ENCODE results near the gene FARSB.

FARSB gene

DNA sequence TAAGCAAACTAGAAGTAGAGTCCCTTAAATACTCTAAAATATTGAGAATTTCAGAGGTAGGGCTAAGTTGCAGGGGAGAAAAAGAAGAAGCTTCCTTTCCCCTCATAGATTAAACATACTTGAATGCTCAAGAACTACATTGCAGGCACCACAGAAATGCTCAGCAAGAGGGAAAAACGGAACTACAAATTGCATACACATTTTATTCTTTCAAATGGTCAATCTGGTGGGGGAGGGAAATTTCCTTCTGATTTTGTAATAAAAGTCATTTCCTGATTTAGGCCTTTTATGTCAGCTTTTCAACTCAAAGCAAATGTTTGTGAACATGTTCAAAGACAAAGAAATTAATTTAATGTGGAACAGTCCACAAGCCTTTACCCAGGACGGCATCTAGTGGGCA is 33.0 kb downstream of the FARSB start:
- TF ChIP-seq CTCF (conservative IDR thresholded peaks at IDR 0.05; ENCODE audit: low read length), result peak; percentile 22
- no peak overlapping the region for H3K4me3 ChIP-seq (ENCODE audit: low read length)
- no peak for DNase-seq (ENCODE audit: low read depth)

DNA sequence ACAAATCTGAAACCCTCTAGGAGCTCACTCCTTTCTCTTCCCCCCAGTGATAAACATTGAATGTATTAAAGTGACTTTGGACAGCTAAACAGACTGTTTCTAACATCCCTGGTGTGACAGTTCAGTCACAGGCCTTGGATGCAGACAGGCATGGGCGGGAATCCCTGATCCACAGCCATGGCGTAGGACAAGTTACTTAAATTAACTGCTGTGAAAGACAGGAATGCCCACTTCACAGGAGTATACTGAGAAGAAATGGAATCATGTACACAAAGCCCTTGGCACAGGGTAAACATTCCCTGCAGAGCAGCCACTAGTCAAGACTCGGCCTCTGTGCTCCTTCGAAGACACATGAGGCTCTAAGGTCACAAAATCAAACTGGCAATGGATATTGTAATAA is 34.0 kb downstream of the FARSB start:
- TF ChIP-seq CTCF (conservative IDR thresholded peaks at IDR 0.05; ENCODE audit: low read length), result no peak
- no peak for DNase-seq (ENCODE audit: low read depth)
- no peak overlapping the region for H3K4me3 ChIP-seq (ENCODE audit: low read length)

- no peak for TF ChIP-seq CTCF (conservative IDR thresholded peaks at IDR 0.05; ENCODE audit: low read length)
- no peak for DNase-seq (ENCODE audit: low read depth)
- no peak overlapping the region for H3K4me3 ChIP-seq (ENCODE audit: low read length)
Measured at GRCh38 chr2:222615320-222615719, 40.6 kb downstream of the FARSB start.

- peak; percentile 60 for DNase-seq (ENCODE audit: low read depth)
- peak; percentile 87 for TF ChIP-seq CTCF (conservative IDR thresholded peaks at IDR 0.05; ENCODE audit: low read length)
- no peak overlapping the region for H3K4me3 ChIP-seq (ENCODE audit: low read length)
Measured at GRCh38 chr2:222613715-222614331, 42.1 kb downstream of the FARSB start.

DNA sequence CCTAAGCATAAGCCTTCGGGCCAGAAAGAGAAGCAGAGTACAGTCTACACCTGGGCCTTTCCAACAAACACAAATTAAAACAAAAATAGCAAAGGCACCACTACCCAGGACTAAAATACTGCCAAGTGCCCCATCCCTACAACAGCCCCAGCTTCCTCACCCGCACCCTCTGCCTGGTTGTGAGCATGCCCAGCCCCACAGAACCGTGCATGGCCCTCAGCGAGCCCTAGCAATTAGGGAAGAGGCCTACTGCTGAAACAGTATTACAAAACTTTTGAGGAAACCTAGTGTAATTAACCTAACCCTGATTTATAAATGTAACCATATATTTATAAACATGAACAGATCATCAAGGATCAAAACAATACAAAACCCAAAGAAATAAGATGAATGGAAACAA is 44.2 kb downstream of the FARSB start:
- no peak overlapping the region for H3K4me3 ChIP-seq (ENCODE audit: low read length)
- no peak for DNase-seq (ENCODE audit: low read depth)
- TF ChIP-seq CTCF (conservative IDR thresholded peaks at IDR 0.05; ENCODE audit: low read length), result no peak

- peak; percentile 21 for DNase-seq (ENCODE audit: low read depth)
- no peak overlapping the region for H3K4me3 ChIP-seq (ENCODE audit: low read length)
- TF ChIP-seq CTCF (conservative IDR thresholded peaks at IDR 0.05; ENCODE audit: low read length), result peak; percentile 22
Measured at GRCh38 chr2:222610746-222611145, 45.1 kb downstream of the FARSB start.

GRCh38 chr2:222609381-222609780 is 46.5 kb downstream of the FARSB start:
- DNase-seq (ENCODE audit: low read depth), result peak; percentile 45
- no peak for TF ChIP-seq CTCF (conservative IDR thresholded peaks at IDR 0.05; ENCODE audit: low read length)
- H3K4me3 ChIP-seq (ENCODE audit: low read length), result no peak overlapping the region
